Parathyroid adenoma (tissue), 2 donors: ENCODE measurements around the gene CCDC192.

ENCODE experiments used
- H2AFZ ChIP-seq: fragments of 300-600 bp; sonication (generic); one replicate; pipeline ENCODE4 v1.7.0; 2017; ENCODE audit warnings: antibody characterized with exemption, mild to moderate bottlenecking
- H3K27ac ChIP-seq: fragments of 300-600 bp; sonication (generic); one replicate; pipeline ENCODE4 v1.7.0; 2017
- H3K27me3 ChIP-seq: fragments of 300-600 bp; sonication (generic); one replicate; pipeline ENCODE4 v1.7.0; 2017; ENCODE audit warnings: low read length; ENCODE audit not compliant: control insufficient read depth, insufficient read depth
- H3K36me3 ChIP-seq: fragments of 300-600 bp; sonication (generic); one replicate; pipeline ENCODE4 v1.7.0; 2017; ENCODE audit warnings: low read length; ENCODE audit not compliant: control insufficient read depth, insufficient read depth
- H3K4me1 ChIP-seq: fragments of 300-600 bp; sonication (generic); one replicate; pipeline ENCODE4 v1.7.0; 2017; ENCODE audit warnings: control low read depth
- H3K4me2 ChIP-seq: fragments of 300-600 bp; sonication (generic); one replicate; pipeline ENCODE4 v1.7.0; 2017; ENCODE audit warnings: low read length
- H3K4me3 ChIP-seq: fragments of 300-600 bp; sonication (generic); one replicate; pipeline ENCODE4 v1.7.0; 2017; ENCODE audit warnings: low read depth, low read length
- H3K79me2 ChIP-seq: fragments of 300-600 bp; sonication (generic); one replicate; pipeline ENCODE4 v1.7.0; 2017; ENCODE audit warnings: control low read depth
- H3K9ac ChIP-seq: fragments of 300-600 bp; sonication (generic); one replicate; pipeline ENCODE4 v1.7.0; 2017; ENCODE audit warnings: mild to moderate bottlenecking
- H3K9me3 ChIP-seq: fragments of 300-600 bp; sonication (generic); one replicate; pipeline ENCODE4 v1.7.0; 2017; ENCODE audit warnings: low read length; ENCODE audit not compliant: control insufficient read depth
- CTCF ChIP-seq: fragments of 300-600 bp; sonication (generic); IDR thresholded peaks from one replicate; pipeline ENCODE4 v1.7.0; 2017; ENCODE audit warnings: antibody characterized with exemption, mild to moderate bottlenecking
- donor health status: primary hyperparathyroidism.

Gene CCDC192

GRCh38 chr5:127958421-127959011 is 255.3 kb downstream of the CCDC192 start:
- H3K4me1 ChIP-seq = no peaks in the 10 kb centered on the region
- no peaks in the 10 kb centered on the region for H3K79me2 ChIP-seq
- H3K4me3 ChIP-seq = no peak overlapping the region
- no peak for TF ChIP-seq CTCF
- H3K9me3 ChIP-seq = no peaks in the 10 kb centered on the region
- H3K27me3 ChIP-seq = no peaks in the 10 kb centered on the region
- H3K4me2 ChIP-seq = no peak overlapping the region
- no peaks in the 10 kb centered on the region for H3K36me3 ChIP-seq
- H3K9ac ChIP-seq = no peak overlapping the region
- no peak overlapping the region for H2AFZ ChIP-seq
- no peak overlapping the region for H3K27ac ChIP-seq

- Histone ChIP-seq H3K4me3 (no peak overlapping the region), H3K27ac (no peak overlapping the region), H3K4me1 (no peaks in the 10 kb centered on the region), H3K27me3 (no peaks in the 10 kb centered on the region), H3K9ac (no peak overlapping the region), H2AFZ (no peak overlapping the region), H3K79me2 (no peaks in the 10 kb centered on the region), H3K9me3 (no peaks in the 10 kb centered on the region), H3K4me2 (no peak overlapping the region), H3K36me3 (no peaks in the 10 kb centered on the region)
- no peak for TF ChIP-seq CTCF
Measured at GRCh38 chr5:127959152-127959764, 256.1 kb downstream of the CCDC192 start.

GRCh38 chr5:127960270-127960691 is 257.1 kb downstream of the CCDC192 start:
- Histone ChIP-seq H3K9me3 (no peaks in the 10 kb centered on the region), H3K79me2 (no peaks in the 10 kb centered on the region), H3K27me3 (no peaks in the 10 kb centered on the region), H3K9ac (no peak overlapping the region), H3K4me1 (no peaks in the 10 kb centered on the region), H2AFZ (no peak overlapping the region), H3K36me3 (no peaks in the 10 kb centered on the region), H3K27ac (no peak overlapping the region), H3K4me3 (no peak overlapping the region), H3K4me2 (no peak overlapping the region)
- no peak for TF ChIP-seq CTCF

GRCh38 chr5:127961006-127961762 is 258.0 kb downstream of the CCDC192 start:
- H3K9me3 ChIP-seq = no peaks in the 10 kb centered on the region
- H2AFZ ChIP-seq = no peak overlapping the region
- TF ChIP-seq CTCF = no peak
- H3K9ac ChIP-seq = no peak overlapping the region
- H3K4me1 ChIP-seq = no peaks in the 10 kb centered on the region
- no peaks in the 10 kb centered on the region for H3K36me3 ChIP-seq
- no peak overlapping the region for H3K4me3 ChIP-seq
- no peaks in the 10 kb centered on the region for H3K79me2 ChIP-seq
- no peak overlapping the region for H3K27ac ChIP-seq
- no peak overlapping the region for H3K4me2 ChIP-seq
- H3K27me3 ChIP-seq = no peaks in the 10 kb centered on the region
